8988T (cell line): ENCODE measurements around the gene REEP1.
"Not testable (repeated sequence)": the region's sequence is repeated elsewhere in the genome, so short reads cannot be mapped to it uniquely, and the experiment has no call there.

Experiments
- DNase-seq: peaks from one replicate; pipeline ENCODE4 v3.0.0; 2011

The REEP1 gene

DNA sequence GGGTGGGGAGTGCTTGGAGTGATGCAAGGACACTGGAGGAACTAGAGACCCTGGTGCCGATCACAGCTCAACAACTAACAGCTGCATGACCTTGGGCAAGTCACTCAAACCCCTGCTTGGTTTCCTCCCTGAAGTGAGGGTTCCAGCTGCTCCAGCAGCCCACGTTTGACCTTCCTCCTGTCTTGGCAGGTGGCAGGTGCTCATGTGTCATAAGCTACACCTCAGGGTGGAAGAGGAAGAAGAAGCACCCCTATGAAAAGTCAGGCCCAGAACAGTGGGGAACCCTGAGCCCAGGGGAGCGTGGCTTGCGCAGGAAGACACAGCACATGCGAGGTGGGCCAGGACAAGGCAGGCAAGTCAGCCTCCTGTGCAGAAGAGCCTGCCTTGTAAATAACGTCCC lies 95.8 kb downstream of the REEP1 start:
- no peak for DNase-seq

DNA sequence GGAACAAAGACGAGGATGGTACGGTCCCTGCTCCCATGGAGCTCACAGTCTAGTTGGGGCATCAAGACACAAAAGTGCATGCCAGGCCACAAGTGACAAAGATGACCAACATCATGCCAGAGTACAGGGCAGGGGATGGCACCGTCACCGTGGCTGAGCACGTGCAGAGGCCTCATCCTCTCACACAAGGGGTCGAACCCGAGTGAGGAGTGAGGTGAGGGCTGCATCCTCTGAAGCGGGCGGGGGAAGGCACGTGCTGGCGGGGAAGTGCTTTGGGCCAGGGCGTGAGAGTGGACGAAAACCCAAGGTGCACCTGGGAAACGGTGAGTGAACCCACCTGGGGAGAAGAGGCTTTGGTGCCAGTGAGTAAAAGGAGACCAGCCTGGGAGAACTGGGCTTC lies 97.2 kb downstream of the REEP1 start:
- no peak for DNase-seq

DNA sequence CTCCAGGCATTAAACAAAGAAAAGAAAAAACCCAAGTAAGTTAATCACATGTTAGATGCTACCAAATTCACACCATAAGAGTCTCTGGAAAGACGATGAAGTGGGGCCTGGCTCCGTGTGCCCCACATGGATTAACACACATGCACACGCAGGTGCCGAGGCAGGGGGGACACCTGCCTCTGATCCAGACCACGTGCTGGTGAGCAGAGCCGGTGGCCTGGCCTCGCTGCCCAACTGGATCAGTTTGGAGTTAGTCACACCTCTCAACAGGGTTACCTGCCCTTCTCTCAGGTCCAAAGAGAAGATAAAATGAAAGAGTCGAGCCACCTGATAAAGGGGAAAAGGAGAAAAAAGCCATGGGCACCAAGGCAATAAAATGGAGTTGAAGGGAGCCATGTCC lies 97.7 kb downstream of the REEP1 start:
- no peak for DNase-seq

DNA sequence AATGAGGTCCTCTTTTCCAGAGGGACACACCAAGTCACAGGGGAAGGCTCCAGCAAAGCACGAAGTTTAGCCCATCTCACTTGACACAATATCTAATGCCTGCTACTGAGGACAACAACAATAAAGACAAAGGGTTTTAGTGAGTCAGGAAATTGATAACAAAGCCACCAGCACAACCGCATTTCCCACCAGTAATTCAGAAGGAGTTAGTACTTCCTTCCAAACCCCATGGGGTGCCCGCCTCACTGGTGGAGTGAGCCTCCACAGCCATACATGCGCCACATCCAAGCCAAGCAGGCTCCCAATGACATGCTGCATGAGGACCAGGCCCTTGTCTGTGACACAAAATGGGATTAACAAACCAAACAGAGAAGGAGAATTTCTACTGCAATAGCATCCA lies 98.1 kb downstream of the REEP1 start:
- no peak for DNase-seq

DNA sequence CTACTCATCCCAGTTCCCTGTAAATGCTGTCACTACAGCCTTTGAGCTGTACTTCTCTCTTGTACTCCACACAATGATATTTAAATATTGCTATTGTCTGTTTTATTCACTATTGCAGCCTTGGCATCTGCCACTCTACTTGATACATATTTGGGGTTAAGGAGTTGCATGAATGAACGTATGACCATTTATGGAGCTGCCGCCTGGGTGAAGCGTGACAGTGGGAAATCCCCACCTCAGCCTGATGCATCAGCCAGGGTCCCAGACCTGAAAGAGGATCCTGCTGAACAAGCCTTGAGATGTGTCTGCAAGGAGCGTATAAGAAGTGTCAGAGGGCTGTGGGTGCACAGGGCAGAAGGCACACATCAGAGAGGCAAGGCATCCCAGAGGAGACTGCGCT lies 99.1 kb downstream of the REEP1 start:
- DNase-seq, result no peak

DNA sequence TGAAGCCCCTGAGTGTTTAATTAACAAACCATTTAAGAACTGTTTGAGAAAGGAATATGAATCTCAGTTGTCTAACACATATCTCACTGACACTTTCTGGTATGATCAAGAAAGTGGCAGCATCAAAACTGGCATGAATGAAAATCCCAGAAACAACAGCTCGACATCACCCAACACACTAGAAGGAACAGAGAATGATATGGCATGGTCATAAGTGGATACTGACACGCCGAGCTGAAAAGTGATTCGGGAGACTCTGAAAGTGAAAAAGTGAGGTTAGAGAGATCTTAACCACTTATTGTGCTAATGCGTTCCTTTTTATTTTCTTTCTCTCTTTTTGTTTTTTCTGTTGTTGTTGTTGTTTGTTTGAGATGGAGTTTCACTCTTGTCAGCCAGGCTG lies 100.3 kb downstream of the REEP1 start:
- no peak for DNase-seq

DNA sequence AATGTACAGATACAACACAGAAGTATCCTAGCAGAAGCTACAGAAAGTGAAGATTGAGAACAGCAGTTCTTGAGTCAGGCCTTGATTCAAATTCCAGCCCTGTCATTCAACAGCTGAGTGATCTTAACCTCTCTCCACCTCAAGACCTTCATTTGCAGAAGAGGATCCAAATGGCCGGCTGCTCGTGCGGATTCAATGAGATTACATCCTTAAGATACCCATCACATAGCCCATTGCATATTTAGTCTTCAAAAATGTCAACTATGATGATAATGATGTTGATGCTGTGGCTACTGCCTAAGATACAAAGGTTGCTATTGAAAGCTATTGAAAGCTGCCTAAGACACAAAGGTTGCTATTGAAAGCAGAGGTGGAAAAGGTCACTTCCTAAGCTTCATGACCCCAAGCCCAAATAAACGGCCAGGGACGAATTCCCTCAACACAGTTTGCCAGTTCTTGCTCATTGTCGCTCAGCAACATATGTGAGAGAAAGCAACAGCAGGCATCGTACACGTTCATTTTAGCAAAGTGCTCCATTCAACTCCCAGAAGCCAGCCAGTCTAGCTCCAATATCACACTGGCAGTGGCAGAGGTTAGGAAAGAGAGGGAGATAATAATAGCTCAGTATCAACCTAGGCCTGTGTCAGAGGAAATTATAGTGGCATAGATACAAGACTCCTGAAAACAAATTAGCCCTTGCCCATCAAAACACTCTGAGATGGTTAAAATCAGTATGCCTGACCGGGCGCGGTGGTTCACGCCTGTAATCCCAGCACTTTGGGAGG lies 102.0 kb downstream of the REEP1 start:
- no peak for DNase-seq

DNA sequence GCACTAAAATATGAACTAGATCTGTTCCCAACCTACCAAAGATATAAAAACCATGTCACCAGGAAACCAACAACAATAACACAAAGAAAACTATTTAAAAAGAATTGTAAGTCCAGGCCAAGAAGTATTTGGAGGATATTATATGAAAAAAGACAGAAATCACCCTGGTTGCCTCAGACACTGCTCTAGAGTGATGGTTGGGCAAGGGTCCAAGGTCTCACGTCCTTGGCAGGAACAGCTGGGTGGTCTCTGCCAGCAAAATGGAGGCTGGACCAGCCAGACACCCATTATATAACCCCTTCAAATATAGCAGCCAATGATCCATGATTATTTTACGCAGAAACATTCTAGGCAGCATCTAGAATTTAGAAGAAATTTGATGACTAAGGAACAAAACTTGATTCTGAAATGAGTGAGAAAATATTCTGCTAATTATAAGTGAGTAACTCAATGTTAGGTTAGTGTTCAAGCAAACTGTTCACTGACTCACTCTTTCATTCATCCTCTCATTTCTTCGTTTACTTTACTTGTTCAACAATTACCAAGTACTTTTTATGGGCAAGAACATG lies 102.8 kb downstream of the REEP1 start:
- DNase-seq, result no peak

DNA sequence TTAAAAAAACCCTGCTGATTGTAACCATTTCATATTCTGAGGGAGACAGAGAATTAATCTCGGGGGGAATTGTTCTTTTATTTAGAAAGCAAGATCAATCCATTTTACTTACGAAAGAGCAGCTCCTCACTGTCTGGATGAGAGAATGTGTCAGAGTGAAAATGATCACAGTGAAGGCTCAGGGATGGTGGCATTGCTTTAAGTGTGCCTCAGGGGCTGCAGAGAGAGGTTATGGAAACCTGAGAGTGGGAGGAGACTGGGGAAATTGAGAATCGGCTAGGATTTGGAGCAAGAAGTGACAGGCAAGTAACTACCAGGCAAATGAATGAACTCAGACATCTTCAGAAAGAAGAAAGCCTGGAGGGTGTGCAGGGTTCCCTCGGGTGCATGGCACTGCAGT lies 104.0 kb downstream of the REEP1 start:
- DNase-seq, result no peak

DNA sequence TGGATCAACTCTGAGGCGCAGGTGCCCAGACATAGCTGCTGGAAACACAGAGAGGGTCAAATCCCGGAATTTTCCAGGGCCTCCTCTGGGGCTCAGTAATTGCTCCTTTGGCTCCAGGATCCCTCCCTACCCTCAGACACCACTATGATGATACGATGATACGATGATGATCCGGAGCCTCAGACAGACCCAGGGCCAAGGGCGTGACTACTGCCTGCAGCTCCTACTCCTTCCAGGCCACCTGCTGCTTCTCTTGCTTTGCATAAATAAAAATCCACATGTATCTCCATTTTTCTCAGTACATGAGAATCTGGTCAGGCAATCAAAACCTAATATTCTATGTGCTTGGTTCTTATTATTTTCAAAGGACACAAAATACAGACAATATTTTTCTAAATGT lies 104.5 kb downstream of the REEP1 start:
- no peak for DNase-seq

DNA sequence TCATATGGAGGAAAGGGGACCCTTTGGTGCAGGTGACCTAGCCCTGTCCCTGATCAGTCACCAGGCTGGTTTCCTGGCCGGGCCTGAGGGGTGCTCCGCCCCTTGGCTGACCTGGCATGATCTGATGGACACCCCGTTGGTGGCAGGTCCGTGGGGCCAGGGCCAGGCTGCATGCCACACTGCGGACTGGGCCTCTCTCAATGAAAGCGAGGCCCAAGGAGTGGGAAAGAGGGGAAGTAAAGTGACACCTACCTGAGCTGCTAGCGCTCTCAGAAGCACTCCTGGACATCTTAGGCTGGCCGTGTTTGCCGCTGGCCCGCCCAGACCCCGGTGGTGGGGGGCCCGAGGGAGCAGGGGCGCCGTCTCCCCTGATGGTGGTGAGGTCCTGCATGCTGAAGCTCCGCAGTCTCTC lies 105.0 kb downstream of the REEP1 start:
- DNase-seq, result no peak

DNA sequence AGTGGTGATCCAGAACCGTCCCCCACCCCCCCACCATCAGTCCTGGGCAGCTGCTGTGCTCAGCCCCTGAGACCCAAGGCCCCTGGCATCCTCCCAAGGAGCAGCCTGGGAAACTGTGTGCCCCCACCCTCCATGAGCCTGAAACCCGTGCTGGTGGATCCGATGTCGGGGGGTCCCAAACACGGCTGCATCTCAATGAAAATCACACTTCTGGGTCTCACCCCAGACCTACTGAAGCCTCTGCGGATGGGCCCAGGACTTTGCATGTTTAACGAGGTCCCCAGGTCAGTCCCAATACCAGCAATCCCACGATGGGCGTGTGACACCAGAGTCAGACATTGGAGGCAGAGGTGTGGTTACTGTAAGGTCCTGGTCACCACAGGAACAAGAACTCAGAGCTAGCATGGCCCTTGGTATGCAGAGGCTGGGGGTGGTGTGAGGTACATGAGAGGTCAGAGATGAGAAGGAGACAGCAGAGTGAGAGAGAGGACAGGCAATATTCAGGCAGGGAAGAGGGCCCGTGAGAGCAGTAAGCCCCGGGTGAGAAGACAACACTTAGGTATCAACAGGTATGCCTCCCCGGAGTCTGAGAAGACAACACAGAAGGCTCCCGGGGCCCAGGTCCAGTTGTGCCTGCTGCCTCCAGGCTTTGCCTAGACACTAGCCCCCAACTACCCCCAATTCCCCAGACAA lies 105.6 kb downstream of the REEP1 start:
- DNase-seq, result no peak

DNA sequence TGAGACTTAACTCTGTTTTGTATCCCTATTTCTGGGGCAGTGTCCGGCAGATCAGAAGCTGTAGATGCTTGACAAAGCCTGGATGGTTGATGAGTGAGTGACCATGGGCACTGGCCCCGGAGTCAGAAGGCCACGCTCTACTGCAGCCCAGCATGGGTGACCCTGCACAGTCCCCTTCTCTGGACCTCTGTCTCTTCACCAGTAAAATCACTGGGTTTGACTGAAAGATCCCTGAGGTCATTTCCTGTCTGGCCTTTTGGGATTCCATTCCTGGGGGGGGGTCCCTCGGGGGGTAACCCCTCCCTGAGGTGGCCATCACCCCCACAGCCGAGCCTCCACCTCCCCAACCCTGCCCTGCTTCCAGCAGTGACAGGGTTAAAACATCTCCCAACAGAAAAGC lies 106.5 kb downstream of the REEP1 start:
- DNase-seq, result no peak

DNA sequence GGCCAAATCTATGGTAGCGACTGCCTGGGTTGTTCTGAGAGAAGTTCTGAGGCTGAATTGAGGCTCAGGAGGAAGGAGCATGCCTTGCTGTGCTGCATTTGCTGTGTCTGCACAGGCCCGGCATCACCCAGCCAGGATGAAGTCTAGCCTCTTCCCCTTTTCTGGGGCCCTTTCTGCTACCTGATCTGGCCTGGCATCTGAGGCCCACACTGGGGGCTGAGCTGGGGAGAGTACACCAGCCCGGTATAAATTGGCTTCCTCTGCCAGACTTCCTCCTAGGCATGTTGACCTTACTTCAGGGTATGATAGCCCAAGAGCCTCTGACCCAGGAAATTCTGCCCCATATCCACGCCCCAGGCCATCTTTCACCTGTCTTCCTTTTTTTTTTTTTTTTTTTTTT lies 108.2 kb downstream of the REEP1 start:
- no peak for DNase-seq

DNA sequence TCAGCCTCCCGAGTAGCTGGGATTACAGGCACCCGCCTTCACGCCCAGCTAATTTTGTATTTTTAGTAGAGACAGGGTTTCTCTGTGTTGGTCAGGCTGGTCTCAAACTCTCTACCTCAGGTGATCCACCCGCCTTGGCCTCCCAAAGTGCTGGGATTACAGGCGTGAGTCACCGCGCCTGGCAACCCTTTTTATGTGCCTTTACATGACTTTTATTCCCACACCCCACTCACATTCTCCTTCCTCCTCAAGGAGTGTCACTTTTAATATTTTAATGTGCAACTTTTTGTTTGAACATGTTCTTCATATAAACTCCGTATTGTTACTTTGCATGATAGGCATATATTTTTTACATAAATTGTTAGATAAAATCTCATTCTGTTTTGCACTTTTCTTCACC lies 108.9 kb downstream of the REEP1 start:
- not testable (repeated sequence) for DNase-seq

DNA sequence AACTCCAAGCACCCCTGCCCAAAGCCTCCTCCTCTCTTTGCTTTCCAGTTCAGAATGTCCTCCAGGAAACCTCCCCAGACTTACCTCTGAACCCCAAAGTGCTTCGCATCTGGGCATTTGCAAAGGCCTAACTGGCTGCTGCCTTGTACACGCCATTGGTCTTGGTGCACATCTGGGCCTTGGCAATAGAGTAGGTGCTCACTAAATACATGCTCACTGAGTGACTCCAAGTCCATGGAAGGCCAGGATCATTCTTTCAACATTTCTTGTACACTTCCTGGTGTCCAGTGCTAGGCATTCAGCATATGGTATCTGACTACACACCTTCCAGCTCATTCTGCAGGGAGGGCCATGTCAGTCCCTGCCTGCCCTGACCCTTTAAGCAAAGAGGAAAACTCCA lies 109.7 kb downstream of the REEP1 start:
- DNase-seq, result no peak

DNA sequence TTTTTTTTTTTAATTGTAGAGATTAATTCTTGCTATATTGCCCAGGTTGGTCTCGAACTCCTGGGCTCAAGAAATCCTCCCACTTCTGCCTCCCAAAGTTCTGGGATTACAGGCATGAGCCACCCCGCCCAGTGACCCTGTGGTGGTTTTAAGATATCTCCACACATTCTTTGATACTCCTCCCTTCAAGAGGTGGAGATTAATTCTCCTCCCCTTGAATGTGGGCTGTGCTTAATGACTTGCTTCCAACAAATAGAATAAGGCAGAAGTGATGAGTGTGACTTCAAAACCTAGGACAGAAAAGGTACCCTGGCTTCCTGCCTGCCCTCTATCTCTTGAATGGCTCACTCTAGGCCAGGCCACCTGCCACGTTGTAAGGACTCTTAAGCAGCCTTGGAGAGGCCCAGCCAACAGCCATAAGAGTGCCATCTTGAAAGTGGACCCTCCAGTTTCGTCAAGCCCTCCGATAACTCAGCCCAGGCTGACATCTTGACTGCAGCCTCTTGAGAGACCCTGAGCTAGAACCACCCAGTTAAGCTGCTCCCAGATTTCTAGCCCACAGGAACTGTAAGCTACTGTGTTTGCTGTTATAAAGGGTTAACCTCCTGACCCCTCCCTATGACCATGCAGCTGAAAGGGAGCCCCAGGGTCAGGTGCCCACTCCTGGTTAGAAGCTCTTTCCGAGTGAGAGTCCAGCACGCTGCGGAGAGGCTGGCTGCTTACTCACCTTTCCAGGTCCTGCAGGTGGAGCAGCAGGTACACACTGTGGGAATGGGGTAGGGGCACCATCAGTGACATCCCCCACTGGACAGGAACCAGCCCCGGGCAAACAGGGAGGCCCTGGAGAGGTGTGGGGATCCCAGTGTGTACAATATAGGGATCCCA lies 110.5 kb downstream of the REEP1 start:
- DNase-seq, result no peak

DNA sequence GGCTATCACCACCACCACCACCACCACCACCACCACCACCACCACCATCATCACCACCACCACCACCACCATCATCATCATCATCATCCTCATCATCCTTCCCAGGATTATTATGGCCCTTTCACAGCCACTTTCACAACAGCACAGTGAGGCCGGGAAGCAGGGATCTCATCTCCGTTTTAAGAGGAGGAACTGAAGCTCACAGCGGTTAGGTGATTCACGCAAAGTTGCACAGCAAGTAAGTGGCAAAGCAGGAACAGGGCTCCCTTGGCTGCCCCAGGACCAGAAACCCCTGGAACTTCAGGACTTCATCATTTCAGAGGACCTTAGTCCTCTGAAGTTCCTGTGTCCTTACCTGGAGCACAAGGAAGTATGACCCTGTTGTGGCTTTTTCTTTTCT lies 111.4 kb downstream of the REEP1 start:
- no peak for DNase-seq

DNA sequence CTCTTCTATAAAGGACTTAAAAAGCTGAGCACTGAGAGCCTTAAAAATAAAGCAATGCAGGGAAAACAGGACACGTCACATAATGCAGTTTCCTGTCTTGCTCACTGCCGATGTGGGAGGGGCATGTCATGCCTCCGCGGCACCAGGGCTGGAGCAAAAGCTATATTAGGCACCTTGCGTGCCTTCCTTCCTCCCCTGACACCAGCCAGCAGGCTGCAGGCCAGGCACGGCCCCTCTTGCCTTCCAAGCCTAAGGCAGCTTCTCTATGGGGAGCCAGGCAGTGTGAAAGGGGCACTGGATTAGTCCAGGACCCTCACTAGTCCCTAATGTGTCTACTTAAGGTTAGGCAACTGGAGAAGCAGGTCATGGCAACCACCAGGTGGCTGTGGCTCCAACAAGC lies 111.8 kb downstream of the REEP1 start:
- DNase-seq, result no peak

DNA sequence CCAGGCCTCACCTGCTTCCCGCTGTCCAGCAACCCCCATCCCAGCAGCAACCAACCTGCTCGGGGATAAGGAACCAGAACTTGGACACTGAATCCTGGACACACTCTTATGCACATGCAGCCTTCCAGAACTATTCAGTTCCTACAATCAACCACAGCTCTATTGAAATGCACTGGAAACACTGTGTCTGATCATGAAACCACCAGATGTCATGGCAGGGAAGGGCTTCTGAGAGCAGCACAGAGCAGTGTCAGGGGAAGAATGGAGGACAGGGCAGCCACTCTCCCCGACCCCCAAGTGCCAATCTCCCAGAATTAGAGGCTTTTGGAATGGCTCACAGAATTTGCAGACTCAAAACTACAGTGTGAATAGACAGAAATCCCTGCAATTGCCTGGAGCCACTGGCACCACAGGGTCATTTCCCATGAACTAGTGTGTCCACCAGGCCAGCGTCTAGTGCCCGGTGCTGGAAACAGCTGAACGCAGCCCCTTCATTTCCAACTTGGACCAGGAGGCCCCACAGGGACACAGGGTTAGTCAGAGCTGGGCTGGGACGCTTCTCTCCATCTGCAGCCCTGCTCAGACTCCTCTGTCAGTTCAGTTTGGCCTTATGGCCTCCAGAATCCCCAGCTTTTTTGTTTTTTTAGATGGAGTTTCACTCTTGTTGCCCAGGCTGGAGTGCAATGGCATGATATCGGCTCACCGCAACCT lies 112.6 kb downstream of the REEP1 start:
- no peak for DNase-seq

DNA sequence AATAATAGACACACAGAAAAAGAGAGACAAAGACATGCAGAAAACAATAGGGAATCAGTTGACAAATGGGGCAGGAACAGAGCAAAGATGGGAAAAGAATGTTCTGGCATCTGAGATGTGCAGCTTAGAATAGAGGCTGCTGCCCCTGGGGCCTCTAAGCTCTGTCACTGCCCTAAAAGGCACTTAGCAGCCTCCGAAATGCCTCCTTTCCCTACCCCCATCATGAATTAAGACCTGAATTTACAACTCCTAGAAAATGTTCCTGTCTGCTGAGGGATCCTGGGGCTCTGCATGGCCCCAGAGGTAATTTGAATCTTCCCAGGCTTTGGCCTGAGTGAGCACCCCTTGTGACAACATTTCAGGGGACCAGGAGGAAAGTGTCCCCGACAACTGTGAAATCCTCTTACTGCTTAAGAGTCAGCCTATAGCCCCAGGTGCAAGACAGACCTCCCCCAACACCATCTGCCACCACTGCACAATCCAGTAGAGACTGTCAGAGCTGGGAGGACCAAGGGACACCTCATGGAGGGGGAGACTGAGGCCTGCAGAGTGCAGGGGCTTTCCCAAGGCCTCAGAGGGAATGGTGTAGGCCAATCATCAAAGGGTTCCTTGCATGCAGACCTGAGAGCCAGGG lies 113.4 kb downstream of the REEP1 start:
- no peak for DNase-seq
